HG03442 (cell line): ENCODE data around the gene MAML3.

ENCODE experiments used
- ATAC-seq: cut with Tn5 transposase; IDR thresholded peaks from one replicate; pipeline ENCODE4 v1.9.1; 2021; ENCODE audit warnings: mild to moderate bottlenecking, moderate library complexity; ENCODE audit not compliant: unreplicated experiment

Gene MAML3

DNA sequence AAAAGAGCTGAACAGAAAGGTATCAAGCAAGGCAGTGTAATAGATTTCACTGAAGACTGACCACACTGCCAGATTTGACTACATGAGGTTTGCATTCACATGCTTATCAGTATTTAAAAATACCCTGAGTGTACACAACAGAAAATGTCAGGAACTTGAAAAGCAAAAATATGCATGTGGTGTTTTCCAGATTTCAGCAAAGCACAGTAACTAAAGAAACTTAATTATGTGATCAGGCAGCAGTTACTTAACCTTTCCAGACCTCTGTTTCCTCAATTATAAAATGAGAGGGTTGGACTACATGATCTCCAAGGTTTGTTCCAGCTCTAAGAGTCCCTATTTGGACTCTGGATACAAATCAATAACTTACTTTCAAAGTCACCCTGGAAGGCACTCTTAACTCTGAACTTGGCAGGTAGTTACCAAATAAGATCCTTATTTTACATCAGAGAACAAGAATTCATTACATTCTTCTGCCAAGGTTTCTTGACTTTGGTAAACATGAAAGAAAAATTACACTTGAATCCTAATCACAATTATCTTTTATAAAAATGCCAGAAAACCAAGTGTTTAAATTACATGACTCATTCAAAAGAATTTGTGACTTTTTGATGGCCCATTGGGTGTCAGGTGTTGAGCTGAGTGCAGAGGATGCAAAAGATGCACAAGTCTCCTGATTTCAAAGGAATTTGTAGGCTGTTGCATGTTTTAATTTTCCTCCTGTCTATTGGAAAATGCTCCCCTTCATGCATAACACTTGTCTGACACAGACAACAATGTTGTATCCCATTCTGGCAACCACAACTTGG, 246.8 kb downstream of the MAML3 start:
- peak; percentile 75 for ATAC-seq

- no peak for ATAC-seq
Measured at GRCh38 chr4:139905489-139905888, 248.5 kb downstream of the MAML3 start.

GRCh38 chr4:139904406-139904805, 249.6 kb downstream of the MAML3 start:
- ATAC-seq = no peak

DNA sequence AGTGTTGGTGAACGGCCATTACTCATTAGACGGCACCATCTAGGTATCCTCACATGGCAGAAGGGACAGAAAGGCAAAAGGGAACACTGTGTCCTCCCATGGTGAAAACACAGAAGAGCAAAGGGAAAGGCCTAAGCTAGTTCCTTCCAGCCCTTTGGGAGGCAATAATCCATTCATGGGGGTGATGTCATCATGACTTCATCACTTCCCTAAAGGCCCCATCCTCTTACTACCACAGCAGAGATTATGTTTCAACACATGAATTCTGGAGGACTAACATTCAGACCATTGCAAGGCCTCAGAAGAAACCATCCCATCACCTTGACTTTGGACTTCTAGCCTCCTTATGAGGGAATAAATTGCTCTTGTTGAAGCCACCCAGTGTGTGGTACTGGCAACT, 250.1 kb downstream of the MAML3 start:
- ATAC-seq = no peak

- ATAC-seq = no peak
Measured at GRCh38 chr4:139902321-139903320, 251.4 kb downstream of the MAML3 start.

DNA sequence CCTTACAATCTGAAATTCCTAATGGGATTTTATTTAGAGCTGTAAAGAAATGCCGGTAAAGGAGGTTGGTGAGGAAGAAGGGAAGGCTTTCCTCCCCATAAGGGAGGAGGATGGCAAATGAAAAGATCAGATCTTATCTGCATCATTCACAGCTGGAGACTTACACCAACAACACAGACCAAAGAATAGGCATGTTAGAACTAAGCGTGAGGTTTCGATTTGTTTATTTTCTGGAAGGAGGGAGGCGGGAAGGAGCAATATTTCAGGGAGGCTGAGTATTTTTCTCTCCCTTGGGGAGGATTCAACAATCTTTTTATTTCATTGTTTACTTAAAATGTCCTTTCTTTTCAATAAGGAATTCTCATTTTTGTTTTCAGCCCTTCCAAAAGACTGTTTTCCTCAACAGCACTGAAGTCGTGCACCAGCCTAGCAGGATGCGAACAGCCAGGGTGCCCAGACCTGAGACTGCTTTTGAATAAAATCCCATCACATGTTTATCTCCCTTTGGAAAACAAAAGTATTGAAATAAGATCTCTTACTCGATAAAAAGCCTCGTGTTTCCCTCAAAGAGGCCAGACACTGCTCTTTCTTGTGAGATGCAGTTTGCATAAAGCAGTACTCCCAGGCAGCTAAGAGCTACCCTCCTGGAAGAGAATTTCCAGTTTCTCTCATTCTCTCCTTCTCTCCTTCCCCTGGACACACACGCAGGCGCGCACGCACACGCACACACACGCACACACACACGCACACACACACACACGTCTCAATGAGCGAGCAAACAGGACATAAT, 252.3 kb downstream of the MAML3 start:
- ATAC-seq = no peak

GRCh38 chr4:139900964-139901376, 253.0 kb downstream of the MAML3 start:
- no peak for ATAC-seq

DNA sequence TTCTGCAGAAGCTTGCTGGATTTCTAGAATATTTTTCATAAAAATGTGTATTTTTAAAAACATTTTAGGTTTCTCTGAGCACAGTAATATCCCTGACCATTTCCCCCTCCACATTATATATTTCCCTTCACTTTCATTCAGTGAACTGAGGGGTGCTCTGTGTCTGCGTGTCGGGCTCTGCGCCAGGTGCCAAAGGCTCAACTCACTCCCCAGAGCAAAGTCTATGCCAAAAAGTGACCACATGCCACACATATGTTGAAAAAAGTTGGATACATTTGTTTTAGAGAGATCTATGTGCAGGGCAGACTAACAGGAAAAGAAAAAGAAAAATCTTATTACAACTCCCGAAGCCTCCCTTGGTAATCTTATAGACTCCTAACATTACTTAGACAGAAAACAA, 254.6 kb downstream of the MAML3 start:
- ATAC-seq = no peak

GRCh38 chr4:139898293-139898692, 255.7 kb downstream of the MAML3 start:
- no peak for ATAC-seq

DNA sequence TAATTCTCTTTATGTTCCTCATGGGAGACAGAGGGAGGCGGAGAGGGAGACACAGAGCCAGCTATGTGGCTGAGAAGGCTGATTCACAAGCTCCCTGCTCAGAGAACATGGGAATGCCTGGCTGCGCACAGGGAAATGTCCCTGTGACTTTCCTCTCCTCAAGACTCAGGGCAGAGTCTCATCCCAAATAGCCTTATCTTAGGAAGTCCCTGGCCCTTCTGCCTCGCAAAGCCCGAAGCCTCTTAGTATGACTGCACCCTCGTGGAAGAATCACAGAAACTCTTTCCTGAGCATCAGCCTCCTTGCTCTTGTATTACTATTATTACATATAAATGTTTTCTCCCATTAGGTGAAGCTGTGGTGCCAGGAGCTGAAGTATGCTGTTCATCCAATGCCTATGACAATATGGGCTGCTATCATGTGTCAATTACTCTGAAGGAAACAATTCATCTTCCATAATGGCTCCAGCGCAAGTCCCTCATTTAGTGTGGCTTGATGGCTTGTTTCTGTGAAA, 257.8 kb downstream of the MAML3 start:
- ATAC-seq = no peak

DNA sequence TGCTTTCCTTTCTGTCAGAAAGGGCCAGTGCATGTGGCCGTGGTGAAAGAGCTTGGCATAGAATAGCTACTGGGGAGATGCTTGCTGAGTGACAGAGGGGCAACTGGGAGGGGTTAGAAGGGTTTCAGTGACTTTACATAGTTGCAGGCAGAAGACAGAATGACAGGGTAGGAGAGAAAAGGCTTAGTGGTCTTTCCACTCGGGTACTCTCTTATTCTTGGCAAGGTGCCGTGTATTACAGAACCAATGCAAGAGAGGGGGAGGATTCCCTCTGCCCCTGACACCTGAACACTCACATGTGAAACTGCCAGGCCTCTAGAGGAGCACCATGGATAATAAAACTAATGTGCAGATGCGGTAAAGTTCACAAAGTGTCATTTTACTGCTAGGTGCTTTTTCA, 260.2 kb downstream of the MAML3 start:
- ATAC-seq = no peak

DNA sequence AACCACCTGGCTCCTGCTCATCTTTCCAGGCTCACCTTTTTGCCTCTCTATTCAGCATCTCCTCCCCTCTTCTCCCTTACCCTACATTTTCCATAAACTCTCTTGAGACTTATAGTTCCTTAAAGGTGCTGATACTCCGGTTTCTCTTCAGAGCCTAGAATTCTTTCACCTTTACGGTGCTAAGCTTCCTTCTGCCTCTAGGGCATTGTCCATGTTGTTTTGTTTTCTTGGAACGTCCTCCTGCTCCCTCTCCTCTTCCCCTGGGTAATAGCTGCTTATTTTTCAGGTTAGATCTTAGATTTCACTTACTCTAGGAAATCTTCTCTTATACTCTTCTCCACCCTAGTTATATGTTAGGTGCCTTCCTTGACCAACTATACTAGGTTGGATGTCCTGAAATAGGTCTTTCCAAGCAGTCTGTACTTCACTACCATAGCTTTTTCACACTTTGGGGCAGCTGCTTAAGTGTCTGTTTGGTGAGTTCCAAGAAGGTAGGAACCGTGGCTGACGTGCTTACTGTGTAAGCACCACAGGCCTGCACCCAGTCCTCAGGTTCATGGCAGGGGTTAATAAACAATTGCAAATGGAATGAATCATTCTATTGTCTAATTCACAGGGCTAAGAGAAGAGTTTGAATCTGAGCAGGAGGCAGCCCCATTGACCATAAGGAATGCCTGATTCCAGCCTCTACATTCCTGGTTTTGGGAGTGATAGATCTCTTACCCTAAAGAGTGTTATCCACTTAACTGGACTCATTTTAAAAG, 260.8 kb downstream of the MAML3 start:
- no peak for ATAC-seq

DNA sequence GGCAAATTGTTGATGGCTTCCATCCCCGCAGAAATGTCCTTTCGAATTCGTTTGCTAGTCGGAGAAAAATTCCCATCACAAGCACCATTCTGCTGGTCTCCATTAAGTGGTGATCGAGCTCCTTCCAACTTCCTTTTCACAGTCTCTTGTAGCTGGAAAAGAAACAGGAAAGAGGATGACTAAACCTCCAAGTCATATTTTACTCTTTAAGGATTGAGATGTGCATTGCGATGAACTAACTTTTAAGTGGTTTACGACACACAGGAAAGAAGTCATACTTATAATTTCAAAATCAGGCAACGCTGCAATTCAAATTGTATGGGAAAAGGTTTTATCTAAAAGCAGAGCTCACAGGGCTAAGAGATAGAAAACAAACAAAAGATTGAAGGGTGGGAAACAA, 263.2 kb downstream of the MAML3 start:
- ATAC-seq = no peak

- no peak for ATAC-seq
Measured at GRCh38 chr4:139889901-139890300, 264.1 kb downstream of the MAML3 start.

DNA sequence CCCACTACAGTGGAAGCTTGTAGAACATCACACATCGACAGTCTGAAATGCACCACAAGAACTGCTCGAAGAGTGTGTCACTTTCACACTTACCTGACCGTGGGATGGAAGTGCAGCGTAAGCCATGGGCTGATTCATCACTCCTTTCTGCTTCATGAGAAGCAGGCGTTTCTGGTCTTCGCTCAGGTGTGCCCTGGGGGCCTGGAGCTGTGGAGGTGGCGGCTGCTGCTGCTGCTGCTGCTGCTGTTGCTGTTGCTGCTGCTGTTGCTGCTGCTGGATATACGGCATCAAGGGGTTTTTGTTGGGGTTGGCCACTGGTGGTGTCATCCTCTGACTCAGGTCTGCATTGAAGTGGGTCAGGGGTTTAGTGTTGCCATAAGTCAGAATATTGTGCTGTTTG, 264.7 kb downstream of the MAML3 start:
- ATAC-seq = no peak

GRCh38 chr4:139887962-139888735, 265.8 kb downstream of the MAML3 start:
- ATAC-seq = peak; percentile 67

GRCh38 chr4:139887376-139887802, 266.6 kb downstream of the MAML3 start:
- no peak for ATAC-seq

DNA sequence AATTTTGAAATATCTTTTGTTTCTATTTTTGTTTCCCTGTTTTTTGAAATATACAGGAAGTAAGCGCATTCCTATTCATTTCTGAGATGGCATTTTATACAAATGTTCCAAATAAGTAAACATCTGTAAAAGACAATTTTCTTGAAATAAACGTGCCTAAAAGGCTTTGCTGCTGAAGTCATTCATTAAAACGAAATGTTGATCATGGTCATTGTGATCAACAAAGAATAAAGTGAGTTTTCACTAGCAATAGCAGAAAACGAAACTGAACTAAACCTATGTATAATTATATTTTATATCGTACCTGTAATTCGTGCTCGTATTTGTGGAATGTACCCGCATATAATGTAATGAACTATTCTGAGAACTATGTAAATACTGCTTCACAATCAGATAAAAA, 267.2 kb downstream of the MAML3 start:
- ATAC-seq = no peak

DNA sequence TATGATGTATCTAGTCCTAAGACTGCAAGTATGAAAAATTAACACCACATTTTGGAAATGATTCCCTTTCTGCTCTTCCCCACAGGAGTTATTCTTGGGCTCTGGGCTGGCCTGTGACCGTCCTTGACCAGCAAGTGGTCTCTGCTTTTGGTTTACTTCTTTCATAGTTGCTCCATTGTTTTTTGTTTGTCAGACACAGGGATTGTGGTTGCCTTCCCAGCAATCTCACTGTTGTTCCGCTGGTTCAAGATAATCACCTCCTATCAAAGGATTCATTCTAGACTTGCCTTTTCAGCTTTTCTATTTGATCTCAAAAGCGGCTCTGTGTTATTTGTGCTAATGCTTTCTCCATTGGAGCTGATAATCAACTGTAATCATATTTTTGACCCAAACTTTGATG, 269.5 kb downstream of the MAML3 start:
- no peak for ATAC-seq
